ENCODE results near the gene SIRPB2. TPM values are rescaled to one million over a fixed set of nuclear protein-coding genes. Genes with fewer than 3 reads are reported as not detected.

SIRPB2 gene
- total and polyA plus RNA-seq, 4 experiments from 2014 or later = not detected

DNA sequence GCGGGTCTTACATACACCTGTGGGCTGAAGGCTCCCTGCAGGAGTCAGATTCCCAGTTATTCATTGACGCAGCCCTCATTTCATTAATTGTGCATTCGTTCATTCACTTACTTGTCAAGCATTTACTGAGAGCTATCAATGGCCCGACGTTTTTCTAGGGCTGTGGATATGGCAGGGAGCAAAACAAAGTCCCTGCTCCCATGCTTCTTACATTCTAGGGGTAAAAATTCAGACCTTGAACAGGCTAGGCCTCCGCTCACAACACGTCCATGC, 24.2 kb downstream of the SIRPB2 start:
- ChIA-PET POLR2A (ENCODE audit: partially characterized antibody) (interaction anchor here (0.6 to 3.1 kb wide), 12 partner anchors 16 to 636 kb away, joined by 3 to 19 read pairs (median 4); partner anchors contain the start of genes FKBP1A and PSMF1), CTCF (ENCODE audit: partially characterized antibody) (interaction anchor here (0.8 to 4.0 kb wide), 15 partner anchors 9 to 634 kb away, joined by 3 to 22 read pairs (median 4); partner anchors contain the start of gene SNPH)
- peaks cover 16% of the 10 kb centered on the region for H3K36me3 ChIP-seq (ENCODE audit: insufficient read depth, low read length)
- H3K27me3 ChIP-seq (ENCODE audit: insufficient read depth, low read length) = no peaks in the 10 kb centered on the region
- Mint-ChIP-seq H3K4me1 (peaks cover 34 to 49% (median 40%) of the 10 kb centered on the region in 4 donors), H3K9me3 (peaks cover 0 to 2% (median 0%) of the 10 kb centered on the region in 8 donors), H3K4me3 (peak overlapping the region; percentile 78 to 93 (median 84)), H3K27ac (peak overlapping the region; percentile 28 to 95 (median 85)), H3K27me3 (peaks cover 3 to 5% of the 10 kb centered on the region in 2 donors), H3K36me3 (peaks cover 9 to 20% of the 10 kb centered on the region in 2 donors)
- no peak for DNase-seq
- no peaks in the 10 kb centered on the region for H3K9me3 ChIP-seq (ENCODE audit: control insufficient read depth in 1 of 2, low read length in 2 of 2)
- peaks cover 41% of the 10 kb centered on the region for H3K4me1 ChIP-seq (ENCODE audit: insufficient read depth, low read length)
- peak overlapping the region; percentile 4 for H3K27ac ChIP-seq (ENCODE audit: low read depth, low read length)
- H3K4me3 ChIP-seq (ENCODE audit: low read length in 2 of 2) = peak overlapping the region in 1 of 2 donors; percentile 39
- intact Hi-C loops (cut with micrococcal nuclease) = loop anchor here (1.0 to 10.0 kb wide), 7 partner anchors 36 to 1004 kb away; partner anchors contain the start of genes FKBP1A and SNRPB

DNA sequence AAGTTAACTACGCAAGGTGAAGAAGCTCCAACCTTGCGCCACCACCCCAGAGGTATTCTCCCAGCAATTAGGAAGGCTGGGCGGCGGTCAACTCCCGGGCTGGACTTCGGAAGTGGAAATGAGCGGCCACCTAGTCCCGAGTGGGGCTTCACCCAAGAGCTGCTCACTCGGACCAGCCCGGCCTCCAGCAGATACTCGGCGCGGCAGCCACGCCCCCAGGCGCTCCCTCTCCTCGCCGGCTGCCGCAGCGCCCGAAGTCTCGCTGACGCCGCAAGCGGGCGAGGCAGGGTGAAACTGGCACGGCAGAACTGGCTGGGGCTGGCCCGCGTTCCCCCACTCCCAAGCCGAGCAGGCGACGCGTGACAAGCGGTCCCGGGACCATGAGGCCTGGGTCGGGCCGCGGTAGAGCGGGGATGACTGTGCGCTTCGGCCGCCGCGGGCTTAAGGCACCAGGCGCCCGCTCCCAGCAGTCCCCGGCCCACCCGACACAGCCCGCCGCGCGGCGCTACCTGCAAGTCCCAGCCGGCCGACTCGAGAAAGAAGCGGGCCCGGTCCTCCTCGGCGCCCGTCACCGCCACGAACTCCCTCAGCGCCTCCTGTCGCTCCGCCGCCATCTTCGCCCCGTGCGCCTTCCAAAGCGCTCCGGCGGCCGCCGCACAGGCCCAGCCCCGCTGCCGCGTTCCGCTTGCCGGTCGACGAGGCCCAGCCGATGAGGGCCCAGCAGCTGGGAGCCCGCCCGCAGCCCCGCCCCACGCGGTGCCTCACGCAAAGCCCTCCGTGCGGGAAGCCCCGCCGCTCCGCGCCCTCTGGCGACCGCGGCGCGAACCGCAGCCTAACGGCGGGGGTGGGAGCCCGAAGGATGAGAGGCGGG, 24.8 kb downstream of the SIRPB2 start, which contains the start of gene NSFL1C:
Gene NSFL1C (minus strand): TSS at position 639 of the 871 bp plus-strand sequence. CDS start 25 bp downstream, at position 614.
- Mint-ChIP-seq H3K9me3 (peaks cover 0 to 2% (median 0%) of the 10 kb centered on the region in 8 donors), H3K4me1 (peaks cover 34 to 49% (median 40%) of the 10 kb centered on the region in 4 donors), H3K27me3 (peaks cover 1 to 5% of the 10 kb centered on the region in 2 donors), H3K4me3 (peak within 1 kb of the TSS; percentile 78 to 93 (median 88)), H3K36me3 (peaks cover 9 to 26% of the 10 kb centered on the region in 2 donors), H3K27ac (peak within 1 kb of the TSS; percentile 66 to 95 (median 91))
- intact Hi-C loops (cut with micrococcal nuclease) = loop anchor here (1.0 to 10.0 kb wide), 9 partner anchors 36 to 1004 kb away; partner anchors contain the start of genes FKBP1A and SNRPB
- Histone ChIP-seq H3K4me1 (ENCODE audit: insufficient read depth, low read length) (peaks cover 41% of the 10 kb centered on the region), H3K27ac (ENCODE audit: low read depth, low read length) (peak within 1 kb of the TSS; percentile 89), H3K36me3 (ENCODE audit: insufficient read depth, low read length) (peaks cover 18% of the 10 kb centered on the region), H3K9me3 (ENCODE audit: control insufficient read depth in 1 of 2, low read length in 2 of 2) (no peaks in the 10 kb centered on the region), H3K4me3 (ENCODE audit: low read length in 2 of 2) (peak within 1 kb of the TSS; percentile 53 to 65), H3K27me3 (ENCODE audit: insufficient read depth, low read length) (no peaks in the 10 kb centered on the region)
- peak; percentile 95 to 99 (median 97) for DNase-seq
- CTCF ChIA-PET (ENCODE audit: partially characterized antibody) = interaction anchor here (0.8 to 4.0 kb wide), 17 partner anchors 9 to 634 kb away, joined by 3 to 22 read pairs (median 4); partner anchors contain the start of gene FKBP1A
- POLR2A ChIA-PET (ENCODE audit: partially characterized antibody) = interaction anchor here (0.6 to 3.1 kb wide), 14 partner anchors 11 to 636 kb away, joined by 3 to 19 read pairs (median 4); partner anchors contain the start of genes FKBP1A and PSMF1

DNA sequence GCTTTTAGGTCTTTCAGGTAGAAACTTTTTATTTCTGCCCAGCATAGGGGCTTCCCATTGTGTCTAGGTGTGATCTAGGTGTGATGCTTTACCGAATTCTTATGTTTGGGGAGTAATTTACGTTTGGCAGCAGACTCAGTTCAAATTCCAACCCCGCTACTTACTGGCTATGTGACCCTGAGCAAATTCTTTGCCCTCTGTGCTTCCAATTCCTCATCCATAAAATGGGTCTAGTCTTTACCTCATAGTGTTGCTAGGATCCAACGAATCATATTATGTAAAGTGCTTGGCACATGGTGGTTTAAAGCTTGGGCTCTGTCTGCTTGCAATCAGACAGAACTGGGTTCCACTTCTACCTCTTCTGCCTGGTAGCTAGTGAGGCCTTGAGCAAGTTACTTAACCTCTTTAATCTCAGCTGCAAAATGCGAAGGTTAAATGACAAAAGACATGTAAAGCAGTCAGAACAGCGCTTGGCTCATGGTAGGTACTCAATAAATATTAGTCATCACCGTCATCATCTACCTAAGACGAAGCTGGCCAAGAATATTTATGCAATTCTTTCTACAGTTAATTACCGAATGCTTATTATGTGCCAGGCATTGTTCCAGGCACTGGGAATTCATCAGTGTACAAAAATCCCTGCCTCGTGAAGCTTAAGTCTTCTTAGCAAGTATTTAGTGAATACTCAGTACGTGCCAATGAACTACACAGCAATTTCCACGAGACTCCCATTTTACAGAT, 25.6 kb downstream of the SIRPB2 start:
- POLR2A ChIA-PET (ENCODE audit: partially characterized antibody) = interaction anchor here (0.7 to 3.1 kb wide), 6 partner anchors 10 to 352 kb away, joined by 3 to 19 read pairs (median 4); partner anchors contain the start of gene FKBP1A
- H3K4me1 ChIP-seq (ENCODE audit: insufficient read depth, low read length) = peaks cover 41% of the 10 kb centered on the region
- peaks cover 22% of the 10 kb centered on the region for H3K36me3 ChIP-seq (ENCODE audit: insufficient read depth, low read length)
- intact Hi-C loops (cut with micrococcal nuclease) = loop anchor here (1.0 to 10.0 kb wide), 8 partner anchors 37 to 1005 kb away; partner anchors contain the start of gene SNRPB
- H3K4me1 Mint-ChIP-seq = peaks cover 37 to 53% (median 44%) of the 10 kb centered on the region in 4 donors
- H3K27ac Mint-ChIP-seq = peak overlapping the region; percentile 47 to 94 (median 89)
- DNase-seq = no peak
- H3K27me3 Mint-ChIP-seq = peaks cover 1 to 2% of the 10 kb centered on the region in 2 donors
- no peaks in the 10 kb centered on the region for H3K9me3 ChIP-seq (ENCODE audit: control insufficient read depth in 1 of 2, low read length in 2 of 2)
- peak overlapping the region; percentile 53 to 65 for H3K4me3 ChIP-seq (ENCODE audit: low read length in 2 of 2)
- H3K4me3 Mint-ChIP-seq = peak overlapping the region; percentile 78 to 93 (median 88)
- peaks cover 17 to 34% of the 10 kb centered on the region in 2 donors for H3K36me3 Mint-ChIP-seq
- CTCF ChIA-PET (ENCODE audit: partially characterized antibody) = interaction anchor here (0.9 to 4.0 kb wide), 7 partner anchors 8 to 311 kb away, joined by 3 to 22 read pairs (median 4); partner anchors contain the start of gene FKBP1A
- H3K27me3 ChIP-seq (ENCODE audit: insufficient read depth, low read length) = no peaks in the 10 kb centered on the region
- H3K27ac ChIP-seq (ENCODE audit: low read depth, low read length) = peak overlapping the region; percentile 89
- peaks cover 0 to 2% (median 0%) of the 10 kb centered on the region in 8 donors for H3K9me3 Mint-ChIP-seq

DNA sequence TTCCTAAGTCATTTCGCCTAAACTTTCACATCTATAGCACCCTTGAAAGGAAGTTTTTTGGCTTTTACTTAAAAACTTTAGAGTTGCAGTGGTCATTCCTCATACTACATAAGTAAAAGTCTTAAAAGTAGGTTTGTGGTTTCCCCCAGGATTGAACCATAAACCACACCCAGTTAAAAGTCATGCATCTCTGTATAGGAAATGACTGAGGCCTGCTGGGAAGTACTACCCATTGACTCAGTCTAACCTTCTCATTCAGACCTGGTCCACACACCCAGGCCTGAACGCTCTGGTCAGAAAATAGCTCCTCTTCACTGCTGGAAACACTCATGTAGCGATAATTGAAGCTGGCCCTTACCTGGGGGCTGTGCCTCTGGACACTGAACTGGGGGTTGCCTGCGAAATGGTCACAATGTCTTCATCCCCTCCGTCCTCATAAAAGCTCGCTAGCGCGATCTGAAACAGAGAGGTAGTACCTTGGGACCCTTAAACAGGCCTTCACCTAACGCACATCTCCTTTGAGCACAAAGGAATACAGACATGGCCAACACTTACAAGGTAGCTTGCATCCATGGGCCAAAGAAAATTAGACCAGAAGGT, 27.1 kb downstream of the SIRPB2 start:
- Histone ChIP-seq H3K4me1 (ENCODE audit: insufficient read depth, low read length) (peaks cover 41% of the 10 kb centered on the region), H3K4me3 (ENCODE audit: low read length in 2 of 2) (no peak overlapping the region), H3K27ac (ENCODE audit: low read depth, low read length) (no peak overlapping the region), H3K27me3 (ENCODE audit: insufficient read depth, low read length) (no peaks in the 10 kb centered on the region), H3K36me3 (ENCODE audit: insufficient read depth, low read length) (peaks cover 35% of the 10 kb centered on the region), H3K9me3 (ENCODE audit: control insufficient read depth in 1 of 2, low read length in 2 of 2) (no peaks in the 10 kb centered on the region)
- no peak for DNase-seq
- H3K4me1 Mint-ChIP-seq = peaks cover 37 to 62% (median 46%) of the 10 kb centered on the region in 4 donors
- peak overlapping the region in 1 of 7 donors; percentile 57 for H3K27ac Mint-ChIP-seq
- H3K36me3 Mint-ChIP-seq = peaks cover 29 to 49% of the 10 kb centered on the region in 2 donors
- H3K9me3 Mint-ChIP-seq = peaks cover 0 to 2% (median 0%) of the 10 kb centered on the region in 8 donors
- peak overlapping the region in 3 of 8 donors; percentile 14 to 44 (median 33) for H3K4me3 Mint-ChIP-seq
- POLR2A ChIA-PET (ENCODE audit: partially characterized antibody) = no interaction called here
- H3K27me3 Mint-ChIP-seq = peaks cover 1 to 2% of the 10 kb centered on the region in 2 donors
- CTCF ChIA-PET (ENCODE audit: partially characterized antibody) = interaction anchor here (1.0 kb wide), 1 partner anchor 27 kb away, joined by 5 read pairs; no protein-coding TSS in a partner anchor
- intact Hi-C loops (cut with micrococcal nuclease) = loop anchor here (10.0 kb wide), 1 partner anchor 619 kb away; no protein-coding TSS in a partner anchor

DNA sequence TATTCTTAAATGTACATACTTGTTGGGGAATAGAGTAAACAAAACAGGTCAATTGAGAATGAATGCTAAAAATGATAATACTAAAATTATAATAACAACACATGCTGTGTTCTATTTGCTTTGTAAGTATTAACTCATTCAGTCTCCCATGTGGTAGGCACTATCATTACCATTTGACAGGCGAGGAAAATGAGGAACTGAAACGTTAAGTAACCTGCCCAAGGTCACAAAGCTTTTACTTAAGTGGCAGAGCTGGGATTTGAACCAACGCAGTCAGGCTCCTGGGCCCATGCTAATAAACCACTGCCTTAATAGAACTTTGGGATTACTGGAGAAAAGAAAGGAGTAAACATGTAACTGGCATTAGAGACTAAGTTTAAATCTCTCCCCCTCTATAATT, 28.4 kb downstream of the SIRPB2 start:
- H3K27me3 ChIP-seq (ENCODE audit: insufficient read depth, low read length) = no peaks in the 10 kb centered on the region
- H3K27ac ChIP-seq (ENCODE audit: low read depth, low read length) = no peak overlapping the region
- no peak overlapping the region for H3K4me3 ChIP-seq (ENCODE audit: low read length in 2 of 2)
- Mint-ChIP-seq H3K4me3 (no peak overlapping the region), H3K9me3 (peaks cover 0 to 2% (median 0%) of the 10 kb centered on the region in 8 donors), H3K27me3 (no peaks in the 10 kb centered on the region), H3K36me3 (peaks cover 38 to 60% of the 10 kb centered on the region in 2 donors), H3K4me1 (peaks cover 38 to 64% (median 43%) of the 10 kb centered on the region in 4 donors), H3K27ac (no peak overlapping the region)
- H3K9me3 ChIP-seq (ENCODE audit: control insufficient read depth in 1 of 2, low read length in 2 of 2) = no peaks in the 10 kb centered on the region
- H3K36me3 ChIP-seq (ENCODE audit: insufficient read depth, low read length) = peaks cover 45% of the 10 kb centered on the region
- ChIA-PET CTCF (ENCODE audit: partially characterized antibody) (no interaction called here), POLR2A (ENCODE audit: partially characterized antibody) (interaction anchor here (0.6 kb wide), 1 partner anchor 1287 kb away, joined by 3 read pairs; no protein-coding TSS in a partner anchor)
- no peak for DNase-seq
- H3K4me1 ChIP-seq (ENCODE audit: insufficient read depth, low read length) = peaks cover 41% of the 10 kb centered on the region
- intact Hi-C loops (cut with micrococcal nuclease) = loop anchor here (10.0 kb wide), 1 partner anchor 618 kb away; no protein-coding TSS in a partner anchor

DNA sequence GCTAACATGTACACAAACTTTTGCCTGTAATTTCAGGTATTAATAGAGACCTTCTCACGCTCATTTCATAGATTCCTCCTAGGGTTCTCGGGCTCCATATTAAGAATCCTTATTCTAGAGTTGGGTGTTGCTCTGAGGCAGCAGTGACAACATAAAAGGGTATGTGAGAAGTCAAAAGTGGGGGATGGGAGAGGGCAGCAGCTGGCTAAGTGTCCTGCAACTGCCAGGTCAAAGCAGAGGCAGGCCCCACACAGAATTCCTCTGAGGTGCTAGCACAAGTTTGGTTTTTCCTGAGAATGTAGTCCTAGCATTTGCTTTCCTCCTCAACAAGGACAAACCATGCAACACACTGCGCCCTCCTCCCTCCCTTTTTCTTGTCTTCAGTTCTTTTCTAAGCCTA, 29.2 kb downstream of the SIRPB2 start:
- intact Hi-C loops (cut with micrococcal nuclease) = loop anchor here (10.0 kb wide), 1 partner anchor 617 kb away; no protein-coding TSS in a partner anchor
- peaks cover 51% of the 10 kb centered on the region for H3K36me3 ChIP-seq (ENCODE audit: insufficient read depth, low read length)
- H3K9me3 Mint-ChIP-seq = no peaks in the 10 kb centered on the region

More for the DNA sequence above, 29.2 kb downstream of the SIRPB2 start:
- no peak overlapping the region for H3K27ac ChIP-seq (ENCODE audit: low read depth, low read length)
- ChIA-PET CTCF (ENCODE audit: partially characterized antibody) (interaction anchor here (1.1 to 1.2 kb wide), 2 partner anchors 25 to 273 kb away, joined by 3 read pairs; no protein-coding TSS in a partner anchor), POLR2A (ENCODE audit: partially characterized antibody) (no interaction called here)
- Mint-ChIP-seq H3K4me1 (peaks cover 31 to 56% (median 35%) of the 10 kb centered on the region in 4 donors), H3K36me3 (peaks cover 44 to 67% of the 10 kb centered on the region in 2 donors), H3K4me3 (no peak overlapping the region), H3K27ac (peak overlapping the region in 1 of 7 donors; percentile 8), H3K27me3 (no peaks in the 10 kb centered on the region)
- H3K4me1 ChIP-seq (ENCODE audit: insufficient read depth, low read length) = peaks cover 35% of the 10 kb centered on the region
- DNase-seq = no peak
- H3K4me3 ChIP-seq (ENCODE audit: low read length in 2 of 2) = no peak overlapping the region
- H3K9me3 ChIP-seq (ENCODE audit: control insufficient read depth in 1 of 2, low read length in 2 of 2) = no peaks in the 10 kb centered on the region
- no peaks in the 10 kb centered on the region for H3K27me3 ChIP-seq (ENCODE audit: insufficient read depth, low read length)

All from CD4-positive, alpha-beta memory T cell (primary cell).